GM12891 (cell line): ENCODE results near the gene IQCK.

Experiments used
- DNase-seq: peaks from one replicate; pipeline ENCODE4 v3.0.0; 2011; ENCODE audit warnings: low spot score; ENCODE audit not compliant: insufficient read length
- FAIRE-seq: peaks from 2 replicates; lab custom pipeline; 2011; peaks lifted over from hg19 to GRCh38; lab: Jason Lieb, UNC
- PAX5 ChIP-seq: IDR thresholded peaks from 2 replicates; pipeline ENCODE4 v1.6.1; 2011; ENCODE audit warnings: low read length, moderate library complexity, mild to moderate bottlenecking; ENCODE audit not compliant: insufficient read depth, severe bottlenecking
- POLR2A ChIP-seq: IDR thresholded peaks from 2 replicates; pipeline ENCODE4 v1.6.1; 2011; ENCODE audit warnings: low read depth, low read length, control low read depth
- POLR2AphosphoS5 ChIP-seq: IDR thresholded peaks from 2 replicates; pipeline ENCODE4 v1.6.1; 2011; ENCODE audit warnings: low read depth, low read length, control low read depth
- POU2F2 ChIP-seq: IDR thresholded peaks from 2 replicates; pipeline ENCODE4 v1.6.1; 2011; ENCODE audit warnings: low read depth, mild to moderate bottlenecking, control low read depth, low read length, moderate library complexity
- SPI1 ChIP-seq: IDR thresholded peaks from 2 replicates; pipeline ENCODE4 v1.6.1; 2011; ENCODE audit warnings: low read depth, low read length, control low read depth
- TAF1 ChIP-seq: IDR thresholded peaks from 2 replicates; pipeline ENCODE4 v1.6.1; 2011; ENCODE audit warnings: low read depth, low read length, control low read depth

Gene IQCK

GRCh38 chr16:19837984-19838707 lies 120.1 kb downstream of the IQCK start:
- TF ChIP-seq POLR2AphosphoS5 (no peak), POU2F2 (no peak), SPI1 (no peak), POLR2A (no peak), TAF1 (no peak)
- no peak for DNase-seq
- FAIRE-seq: no peak

GRCh38 chr16:19840524-19841110 lies 122.5 kb downstream of the IQCK start:
- no peak for TF ChIP-seq POLR2AphosphoS5
- TF ChIP-seq POU2F2: no peak
- TF ChIP-seq PAX5: no peak
- no peak for TF ChIP-seq SPI1
- TF ChIP-seq TAF1: no peak
- no peak for TF ChIP-seq POLR2A
- FAIRE-seq: no peak
- no peak for DNase-seq

- TF ChIP-seq SPI1 (no peak), PAX5 (no peak), POU2F2 (no peak), TAF1 (no peak), POLR2A (no peak), POLR2AphosphoS5 (no peak)
- DNase-seq (no peak), FAIRE-seq (no peak)
These were observed 123.1 kb downstream of the IQCK start for GRCh38 chr16:19841184-19841583.

GRCh38 chr16:19842426-19843157 lies 124.5 kb downstream of the IQCK start:
- no peak for FAIRE-seq
- TF ChIP-seq POLR2AphosphoS5 (no peak), POLR2A (no peak), TAF1 (no peak), PAX5 (no peak), SPI1 (no peak), POU2F2 (no peak)
- no peak for DNase-seq

- TF ChIP-seq TAF1: no peak
- no peak for TF ChIP-seq POLR2A
- no peak for TF ChIP-seq PAX5
- no peak for TF ChIP-seq SPI1
- TF ChIP-seq POU2F2: no peak
- no peak for TF ChIP-seq POLR2AphosphoS5
- DNase-seq (no peak), FAIRE-seq (no peak)
These were observed 125.3 kb downstream of the IQCK start for GRCh38 chr16:19843371-19843770.

GRCh38 chr16:19844945-19845641 lies 127.0 kb downstream of the IQCK start:
- FAIRE-seq (no peak), DNase-seq (no peak)
- TF ChIP-seq TAF1 (no peak), POLR2A (no peak), SPI1 (no peak), POLR2AphosphoS5 (no peak), POU2F2 (no peak), PAX5 (no peak)

GRCh38 chr16:19846436-19846835 lies 128.4 kb downstream of the IQCK start:
- TF ChIP-seq POLR2A (no peak), TAF1 (no peak), POU2F2 (no peak)
- FAIRE-seq (no peak), DNase-seq (no peak)

- no peak for FAIRE-seq
- no peak for DNase-seq
- TF ChIP-seq POLR2AphosphoS5 (no peak), TAF1 (no peak), POLR2A (no peak), PAX5 (no peak), SPI1 (no peak)
These were observed 130.7 kb downstream of the IQCK start for GRCh38 chr16:19848756-19849155.

- TF ChIP-seq POLR2AphosphoS5: no peak
- no peak for TF ChIP-seq POU2F2
- TF ChIP-seq SPI1: no peak
- TF ChIP-seq TAF1: no peak
- TF ChIP-seq POLR2A: no peak
- no peak for TF ChIP-seq PAX5
- no peak for FAIRE-seq
These were observed 132.2 kb downstream of the IQCK start for GRCh38 chr16:19850131-19850817.

More at GRCh38 chr16:19850131-19850817, 132.2 kb downstream of the IQCK start:
- DNase-seq: no peak
